ENCODE data around the gene CENATAC.

The CENATAC gene

DNA sequence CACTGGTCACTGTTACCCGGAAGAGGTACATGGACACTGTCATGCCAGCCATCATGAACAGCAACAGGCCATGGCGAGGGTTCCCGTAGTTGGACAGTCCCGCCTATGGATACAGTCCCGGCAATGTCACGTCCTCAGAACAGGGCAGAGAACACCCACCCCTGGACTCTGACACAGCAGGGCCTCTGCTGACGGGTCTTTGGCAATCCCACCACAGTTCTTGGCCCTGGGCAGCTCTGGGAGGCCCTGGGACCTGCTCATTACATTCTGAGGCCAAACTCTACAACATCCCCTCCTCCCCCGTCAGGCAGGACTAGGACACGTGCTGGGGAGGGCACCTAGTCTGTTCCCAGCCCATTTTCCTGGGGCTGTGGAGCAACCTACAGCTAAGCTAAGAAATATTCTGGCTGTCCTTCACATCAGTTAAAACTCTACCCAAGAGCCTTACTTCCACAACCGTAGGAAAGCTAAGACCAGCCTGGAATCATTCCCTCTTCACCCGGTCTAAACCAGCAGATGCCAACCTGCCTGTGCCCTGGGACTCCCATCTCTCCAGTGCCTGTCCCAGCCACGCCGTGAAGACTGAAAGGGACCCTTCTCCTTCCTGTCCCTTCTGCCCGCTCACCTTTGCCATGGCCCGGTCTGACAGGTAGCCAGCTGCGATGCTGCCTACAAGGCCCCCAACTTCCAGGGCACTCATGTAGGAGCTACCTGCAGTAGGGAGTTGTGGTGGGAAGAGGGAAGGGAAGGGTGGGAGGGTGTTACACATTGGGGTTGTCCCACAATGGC lies 28.2 kb downstream of the CENATAC start:
- TF ChIP-seq, protein P1, sequence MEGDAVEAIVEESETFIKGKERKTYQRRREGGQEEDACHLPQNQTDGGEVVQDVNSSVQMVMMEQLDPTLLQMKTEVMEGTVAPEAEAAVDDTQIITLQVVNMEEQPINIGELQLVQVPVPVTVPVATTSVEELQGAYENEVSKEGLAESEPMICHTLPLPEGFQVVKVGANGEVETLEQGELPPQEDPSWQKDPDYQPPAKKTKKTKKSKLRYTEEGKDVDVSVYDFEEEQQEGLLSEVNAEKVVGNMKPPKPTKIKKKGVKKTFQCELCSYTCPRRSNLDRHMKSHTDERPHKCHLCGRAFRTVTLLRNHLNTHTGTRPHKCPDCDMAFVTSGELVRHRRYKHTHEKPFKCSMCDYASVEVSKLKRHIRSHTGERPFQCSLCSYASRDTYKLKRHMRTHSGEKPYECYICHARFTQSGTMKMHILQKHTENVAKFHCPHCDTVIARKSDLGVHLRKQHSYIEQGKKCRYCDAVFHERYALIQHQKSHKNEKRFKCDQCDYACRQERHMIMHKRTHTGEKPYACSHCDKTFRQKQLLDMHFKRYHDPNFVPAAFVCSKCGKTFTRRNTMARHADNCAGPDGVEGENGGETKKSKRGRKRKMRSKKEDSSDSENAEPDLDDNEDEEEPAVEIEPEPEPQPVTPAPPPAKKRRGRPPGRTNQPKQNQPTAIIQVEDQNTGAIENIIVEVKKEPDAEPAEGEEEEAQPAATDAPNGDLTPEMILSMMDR (IDR thresholded peaks at IDR 0.05; ENCODE audit: control insufficient read depth, insufficient read depth, low read depth, low read length, missing control alignments): no peak
- H3K4me3 ChIP-seq (ENCODE audit: control insufficient read depth, low read depth, low read length): no peak overlapping the region
- no peak for DNase-seq (ENCODE audit: low read depth)

DNA sequence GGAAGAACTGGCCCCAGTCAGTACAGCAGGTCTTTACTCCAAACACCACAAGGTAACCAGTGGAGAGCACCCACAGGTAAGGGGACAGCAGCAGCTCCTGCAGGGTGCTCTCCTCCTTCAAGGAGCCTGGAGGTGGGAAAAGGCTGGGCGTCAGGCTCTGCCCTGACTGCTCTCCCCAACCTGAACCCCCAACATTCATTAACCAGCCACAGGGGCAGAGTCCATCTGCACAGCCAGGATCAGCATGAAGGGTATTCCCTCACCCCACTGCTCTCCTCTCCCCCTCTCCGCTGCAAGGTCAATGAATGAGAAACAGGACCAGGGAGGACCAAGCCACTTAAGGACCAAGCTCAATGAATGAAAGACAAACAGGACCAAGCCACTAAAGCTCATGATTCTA lies 29.0 kb downstream of the CENATAC start:
- TF ChIP-seq, protein P1 (IDR thresholded peaks at IDR 0.05; ENCODE audit: control insufficient read depth, insufficient read depth, low read depth, low read length, missing control alignments): no peak
- H3K4me3 ChIP-seq (ENCODE audit: control insufficient read depth, low read depth, low read length): no peak overlapping the region
- DNase-seq (ENCODE audit: low read depth): no peak

- no peak for DNase-seq (ENCODE audit: low read depth)
- TF ChIP-seq, protein P1 (IDR thresholded peaks at IDR 0.05; ENCODE audit: control insufficient read depth, insufficient read depth, low read depth, low read length, missing control alignments): no peak
- no peak overlapping the region for H3K4me3 ChIP-seq (ENCODE audit: control insufficient read depth, low read depth, low read length)
Measured at GRCh38 chr11:119027561-119028345, 29.8 kb downstream of the CENATAC start.

GRCh38 chr11:119028346-119029068 lies 30.6 kb downstream of the CENATAC start:
- DNase-seq (ENCODE audit: low read depth): no peak
- H3K4me3 ChIP-seq (ENCODE audit: control insufficient read depth, low read depth, low read length): no peak overlapping the region
- TF ChIP-seq, protein P1 (IDR thresholded peaks at IDR 0.05; ENCODE audit: control insufficient read depth, insufficient read depth, low read depth, low read length, missing control alignments): no peak

DNA sequence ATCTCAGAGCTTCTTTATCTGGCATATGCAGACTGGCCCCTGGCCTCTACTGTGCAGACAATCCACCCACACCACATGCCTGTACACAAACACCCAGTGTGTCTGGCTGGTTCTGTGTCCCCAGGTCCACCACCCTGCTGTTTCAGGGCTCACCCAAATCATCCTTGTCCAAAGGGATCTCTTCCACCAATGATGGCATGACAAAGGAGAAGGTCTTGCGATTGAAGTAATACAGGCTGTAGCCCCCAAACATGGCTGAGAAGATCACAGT lies 31.1 kb downstream of the CENATAC start:
- no peak for DNase-seq (ENCODE audit: low read depth)
- no peak overlapping the region for H3K4me3 ChIP-seq (ENCODE audit: control insufficient read depth, low read depth, low read length)
- TF ChIP-seq, protein P1 (IDR thresholded peaks at IDR 0.05; ENCODE audit: control insufficient read depth, insufficient read depth, low read depth, low read length, missing control alignments): no peak

GRCh38 chr11:119029340-119030028 lies 31.5 kb downstream of the CENATAC start:
- no peak for DNase-seq (ENCODE audit: low read depth)
- TF ChIP-seq, protein P1 (IDR thresholded peaks at IDR 0.05; ENCODE audit: control insufficient read depth, insufficient read depth, low read depth, low read length, missing control alignments): no peak
- H3K4me3 ChIP-seq (ENCODE audit: control insufficient read depth, low read depth, low read length): no peak overlapping the region
